HG03457 (cell line): ENCODE measurements around the gene AKR1C3.
"Not testable (repeated sequence)": the region's sequence is repeated elsewhere in the genome, so short reads cannot be mapped to it uniquely, and the experiment has no call there.

Experiments used
- ATAC-seq: cut with Tn5 transposase; IDR thresholded peaks from one replicate; pipeline ENCODE4 v1.9.1; 2021; ENCODE audit warnings: moderate number of reproducible peaks; ENCODE audit not compliant: unreplicated experiment

The AKR1C3 gene

GRCh38 chr10:5136468-5137087 is 42.4 kb downstream of the AKR1C3 start:
- no peak for ATAC-seq

GRCh38 chr10:5137699-5138098 is 43.5 kb downstream of the AKR1C3 start:
- not testable (repeated sequence) for ATAC-seq

GRCh38 chr10:5142199-5142598 is 48.0 kb downstream of the AKR1C3 start:
- no peak for ATAC-seq

DNA sequence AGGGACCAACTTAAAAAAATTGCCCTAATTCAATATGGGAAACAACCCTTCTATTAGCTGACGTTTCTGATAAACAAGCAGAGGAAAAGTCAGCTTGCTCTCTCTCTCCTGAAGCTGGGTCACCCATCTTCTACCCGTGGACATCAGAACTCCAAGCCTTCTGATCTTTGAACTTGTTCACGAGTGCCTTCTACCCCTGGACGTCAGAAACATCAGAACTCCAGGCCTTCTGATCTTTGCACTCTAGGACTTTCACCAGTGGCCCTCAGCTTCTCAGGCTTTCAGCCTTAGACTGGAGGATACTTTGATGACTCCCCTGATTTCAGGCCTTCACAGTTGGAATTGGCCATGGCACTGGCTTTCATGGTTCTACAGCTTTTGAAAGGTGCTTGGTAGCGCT is 48.9 kb downstream of the AKR1C3 start:
- no peak for ATAC-seq

- ATAC-seq, result no peak
Measured at GRCh38 chr10:5146920-5147254, 52.7 kb downstream of the AKR1C3 start.

DNA sequence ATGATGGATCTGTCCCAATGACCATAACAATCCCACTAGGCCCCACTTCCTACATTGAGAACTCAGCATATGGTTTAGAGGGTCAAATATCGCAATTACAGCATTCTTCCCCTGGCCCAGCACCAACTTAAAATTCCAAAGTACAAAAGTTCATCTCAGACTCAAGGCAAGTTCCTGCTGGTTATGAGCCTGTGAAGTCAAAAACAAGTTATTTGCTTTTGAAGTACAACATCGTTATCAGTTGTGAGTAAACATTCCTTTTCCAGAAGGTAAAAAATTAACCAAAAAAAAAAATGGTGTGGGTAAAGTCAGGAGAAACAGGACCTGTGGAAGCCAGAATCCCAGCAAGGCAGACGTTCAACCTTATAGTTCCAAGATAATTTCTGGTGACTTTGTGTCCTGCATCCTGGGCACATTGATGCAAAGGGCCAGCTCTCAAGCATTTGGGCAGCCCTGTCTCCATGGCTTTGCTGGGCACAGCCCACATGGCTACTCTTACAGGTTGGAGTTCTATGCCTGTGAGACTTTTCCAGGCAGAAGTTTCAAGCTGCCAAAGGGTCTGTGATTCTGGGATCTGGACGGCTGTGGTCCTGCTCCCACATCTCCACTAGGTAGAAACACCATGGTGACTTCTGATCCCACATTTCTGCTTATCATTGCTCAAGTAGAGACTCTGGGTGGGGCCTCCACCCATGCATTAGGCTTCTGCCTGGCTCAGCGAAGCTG is 53.2 kb downstream of the AKR1C3 start:
- no peak for ATAC-seq

- ATAC-seq, result no peak
Measured at GRCh38 chr10:5147981-5148677, 53.9 kb downstream of the AKR1C3 start.

GRCh38 chr10:5148678-5149032 is 54.4 kb downstream of the AKR1C3 start:
- ATAC-seq, result no peak

- ATAC-seq, result no peak
Measured at GRCh38 chr10:5151076-5151475, 56.9 kb downstream of the AKR1C3 start.

DNA sequence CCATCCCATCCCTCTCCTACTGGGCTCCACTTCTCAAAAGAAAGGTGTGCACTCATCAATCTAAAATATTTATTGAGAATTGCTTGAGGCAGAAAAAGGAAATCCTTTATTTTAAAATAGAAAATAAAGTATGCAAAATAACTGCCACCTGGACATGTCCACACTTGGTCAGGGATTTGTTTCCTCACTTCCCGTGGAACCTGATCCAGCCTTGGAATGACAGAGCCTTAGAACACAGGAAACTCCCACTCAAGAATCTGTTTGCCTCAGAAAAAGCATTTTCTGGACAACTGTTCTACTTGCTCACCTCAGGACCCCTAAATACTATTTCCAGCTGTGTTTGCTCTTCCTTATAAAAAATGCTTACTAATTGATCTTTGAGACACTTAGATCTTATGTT is 61.7 kb downstream of the AKR1C3 start:
- no peak for ATAC-seq
